ENCODE measurements around the gene DGKZ. TPM values are rescaled to one million over a fixed set of nuclear protein-coding genes. Genes with fewer than 3 reads are reported as not detected.

Gene DGKZ
- total and polyA plus RNA-seq, 2 donors (not counting 3 experiments of a cell fraction or from before 2014, with no cell fraction given) = 88.8 to 127 TPM

GRCh38 chr11:46414879-46415278, 67.6 kb downstream of the DGKZ start:
- intact Hi-C loops (cut with micrococcal nuclease) = no loop called here
- H4K20me1 ChIP-seq (replicated peaks; ENCODE audit: control insufficient read depth, extremely low read depth, insufficient read depth, low read length) = no peaks in the 10 kb centered on the region
- H3K27me3 ChIP-seq (ENCODE audit: control insufficient read depth in 2 of 2, insufficient read depth in 2 of 2, low read length in 2 of 2) = no peaks in the 10 kb centered on the region
- no peak overlapping the region for H3K4me3 ChIP-seq (replicated peaks in 1 of 3; ENCODE audit: insufficient read depth in 1 of 3, low read depth in 1 of 3, low read length in 3 of 3)
- BruUV-seq (replicated peaks) = no TSS peak
- H3K9me3 ChIP-seq (replicated peaks; ENCODE audit: control insufficient read depth, insufficient read depth, low read length) = no peaks in the 10 kb centered on the region
- H3K4me2 ChIP-seq (ENCODE audit: insufficient read depth, low read length) = no peak overlapping the region
- H2AFZ ChIP-seq (ENCODE audit: low read depth, low read length) = no peak overlapping the region
- ChIA-PET CTCF (interaction anchor here (1.8 kb wide), 1 partner anchor 114 kb away, joined by 6 read pairs; no protein-coding TSS in a partner anchor), POLR2A (no interaction called here)
- TF ChIP-seq CTCF (IDR thresholded peaks at IDR 0.05; ENCODE audit: extremely low read depth in 1 of 2, insufficient read depth in 1 of 2, low read depth in 1 of 2, low read length in 2 of 2) (no peak), GATA2 (IDR thresholded peaks at IDR 0.05; ENCODE audit: insufficient read depth, insufficient read length, low read depth, low read length) (no peak), MYC (IDR thresholded peaks at IDR 0.05; ENCODE audit: low read depth, low read length) (no peak), FOS (IDR thresholded peaks at IDR 0.05; ENCODE audit: borderline replicate concordance, insufficient read depth, low read length) (no peak), POLR2A (IDR thresholded peaks at IDR 0.05; ENCODE audit: low read depth, low read length) (no peak), EZH2 (IDR thresholded peaks at IDR 0.05; ENCODE audit: borderline replicate concordance, low read depth, low read length, severe bottlenecking) (no peak), POLR2AphosphoS5 (IDR thresholded peaks at IDR 0.05; ENCODE audit: insufficient read depth, low read depth, low read length) (no peak), JUN (IDR thresholded peaks at IDR 0.05; ENCODE audit: borderline replicate concordance, insufficient read depth, insufficient read length, low read depth) (no peak)
- TF ChIP-seq, protein P1, sequence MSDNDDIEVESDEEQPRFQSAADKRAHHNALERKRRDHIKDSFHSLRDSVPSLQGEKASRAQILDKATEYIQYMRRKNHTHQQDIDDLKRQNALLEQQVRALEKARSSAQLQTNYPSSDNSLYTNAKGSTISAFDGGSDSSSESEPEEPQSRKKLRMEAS (IDR thresholded peaks at IDR 0.05; ENCODE audit: insufficient read depth, insufficient read length) = no peak
- H3K9ac ChIP-seq (replicated peaks; ENCODE audit: extremely low read depth, insufficient read depth, low read length) = no peak overlapping the region
- H3K79me2 ChIP-seq (ENCODE audit: control insufficient read depth, insufficient read depth, low read length) = no peaks in the 10 kb centered on the region
- DNase-seq (ENCODE audit: low read depth, low spot score) = no peak
- FAIRE-seq = no peak
- no peaks in the 10 kb centered on the region for H3K4me1 ChIP-seq (ENCODE audit: control insufficient read depth, extremely low read depth, insufficient read depth, low read length)
- no peaks in the 10 kb centered on the region for H3K9me1 ChIP-seq (replicated peaks; ENCODE audit: control insufficient read depth, extremely low read depth, insufficient read depth, low read length)
- dilution Hi-C loops (cut with MboI; ENCODE audit: extremely low pct_ligation_motif_present, low sequenced_read_pairs) = no loop called here
- peaks cover 0 to 15% of the 10 kb centered on the region in 2 experiments for H3K36me3 ChIP-seq (ENCODE audit: control insufficient read depth in 2 of 2, extremely low read depth in 1 of 2, insufficient read depth in 2 of 2, low read length in 2 of 2)
- H3K27ac ChIP-seq (ENCODE audit: insufficient read depth, low read depth, low read length) = no peak overlapping the region
